Keratinocyte (primary cell): ENCODE measurements around the gene MAEA. TPM values are rescaled to one million over a fixed set of nuclear protein-coding genes. Genes with fewer than 3 reads are reported as not detected.

ENCODE experiments used
- DNase-seq: peaks from one replicate; pipeline ENCODE4 v3.0.0-alpha.2; 2011; ENCODE audit warnings: low read depth, missing footprints, low spot score
- FAIRE-seq: peaks from 2 replicates; lab custom pipeline; 2011; peaks lifted over from hg19 to GRCh38; lab: Jason Lieb, UNC
- H2AFZ ChIP-seq: 2 replicates; pipeline ENCODE4 v1.6.0; 2012; ENCODE audit warnings: low read length, control low read depth, inconsistent platforms; ENCODE audit not compliant: control insufficient read depth
- H3K27ac ChIP-seq: 2 replicates; pipeline ENCODE4 v1.5.1; 2011; ENCODE audit warnings: low read length; ENCODE audit not compliant: control insufficient read depth, insufficient read depth
- H3K27me3 ChIP-seq: 3 replicates; pipeline ENCODE4 v1.6.0; 2011; ENCODE audit warnings: low read length; ENCODE audit not compliant: control insufficient read depth, insufficient read depth; ENCODE audit errors: extremely low read depth
- H3K36me3 ChIP-seq, 2 experiments: 2 replicates in 1 of 2; 3 replicates in 1 of 2; pipeline ENCODE4 v1.5.1; 2011; ENCODE audit warnings: low read length in 2 of 2, mild to moderate bottlenecking in 1 of 2; ENCODE audit not compliant: control insufficient read depth in 2 of 2, insufficient read depth in 2 of 2; ENCODE audit errors: extremely low read depth in 1 of 2
- H3K4me1 ChIP-seq: 3 replicates; pipeline ENCODE4 v1.5.1; 2011; ENCODE audit warnings: low read length; ENCODE audit not compliant: control insufficient read depth, insufficient read depth; ENCODE audit errors: extremely low read depth
- H3K4me2 ChIP-seq: 3 replicates; pipeline ENCODE4 v1.6.0; 2011; ENCODE audit warnings: low read depth, low read length; ENCODE audit not compliant: control insufficient read depth, insufficient read depth; ENCODE audit errors: extremely low read depth
- H3K4me3 ChIP-seq, 3 experiments: fragments of 200-600 bp in 1 of 3; sonication (generic) in 1 of 3; 2 replicates in 2 of 3; 3 replicates in 1 of 3; pipeline ENCODE4 v1.5.1; 2011 to 2016; ENCODE audit warnings: low read length in 3 of 3, mild to moderate bottlenecking in 3 of 3, control low read depth in 2 of 3, inconsistent platforms in 1 of 3, low read depth in 1 of 3, mixed read lengths in 1 of 3, mixed run types in 1 of 3, moderate library complexity in 1 of 3; ENCODE audit not compliant: control insufficient read depth in 2 of 3, insufficient read depth in 2 of 3; ENCODE audit errors: extremely low read depth in 1 of 3
- H3K79me2 ChIP-seq: 2 replicates; pipeline ENCODE4 v1.6.0; 2012; ENCODE audit warnings: low read length; ENCODE audit not compliant: control insufficient read depth, insufficient read depth
- H3K9ac ChIP-seq: 3 replicates; pipeline ENCODE4 v1.6.0; 2011; ENCODE audit warnings: low read length; ENCODE audit not compliant: control insufficient read depth, insufficient read depth; ENCODE audit errors: extremely low read depth
- H3K9me1 ChIP-seq: 3 replicates; pipeline ENCODE4 v1.6.0; 2011; ENCODE audit warnings: low read length; ENCODE audit not compliant: control insufficient read depth, insufficient read depth; ENCODE audit errors: extremely low read depth
- H3K9me3 ChIP-seq: 2 replicates; pipeline ENCODE4 v1.5.1; 2012; ENCODE audit warnings: low read depth, low read length; ENCODE audit not compliant: control insufficient read depth
- H4K20me1 ChIP-seq: 3 replicates; pipeline ENCODE4 v1.6.0; 2011; ENCODE audit warnings: low read length; ENCODE audit not compliant: control insufficient read depth, insufficient read depth; ENCODE audit errors: extremely low read depth
- EZH2 ChIP-seq: IDR thresholded peaks from one replicate; pipeline ENCODE4 v1.6.1; 2012; ENCODE audit warnings: inconsistent platforms, mild to moderate bottlenecking, low read length, moderate library complexity
- dilution Hi-C: fragments of 300-500 bp; cut with MboI; formaldehyde crosslinking; loops from one replicate; pipeline ENCODE4 v1.7.0; 2020; ENCODE audit warnings: low sequenced_read_pairs; ENCODE audit not compliant: extremely low pct_ligation_motif_present
- polyA plus RNA-seq, 5 experiments: library from polyadenylated mRNA; depleted of rRNA in 3 of 5; stranded (reverse) in 3 of 5; stranded (forward) in 1 of 5; unstranded in 1 of 5; fragments of >200 nt; gene quantifications; 1 replicate in 1 of 5; 2 replicates in 3 of 5; 3 replicates in 1 of 5; pipeline versions ENCODE4 v1.2.1 to v1.2.3, GENCODE V29; 2011 to 2012; ENCODE audit warnings: missing spikeins in 2 of 5, low read depth in 1 of 5, low replicate concordance in 1 of 5
- TF ChIP-seq, protein P1 (sequence below), 3 experiments: IDR thresholded peaks in 1 of 3; conservative IDR thresholded peaks in 1 of 3; optimal IDR thresholded peaks in 1 of 3; 2 replicates in 2 of 3; 3 replicates in 1 of 3; pipeline versions ENCODE3 to v1.5.1; 2011; ENCODE audit warnings: low read length in 3 of 3, mild to moderate bottlenecking in 3 of 3, moderate library complexity in 2 of 3, control low read depth in 1 of 3, inconsistent platforms in 1 of 3; ENCODE audit not compliant: insufficient read depth in 2 of 3; ENCODE audit errors: extremely low read depth in 1 of 3

The MAEA gene
- polyA plus RNA-seq, 1 donor (not counting 4 experiments of a cell fraction or from before 2014, with no cell fraction given) = 89.7 TPM

DNA sequence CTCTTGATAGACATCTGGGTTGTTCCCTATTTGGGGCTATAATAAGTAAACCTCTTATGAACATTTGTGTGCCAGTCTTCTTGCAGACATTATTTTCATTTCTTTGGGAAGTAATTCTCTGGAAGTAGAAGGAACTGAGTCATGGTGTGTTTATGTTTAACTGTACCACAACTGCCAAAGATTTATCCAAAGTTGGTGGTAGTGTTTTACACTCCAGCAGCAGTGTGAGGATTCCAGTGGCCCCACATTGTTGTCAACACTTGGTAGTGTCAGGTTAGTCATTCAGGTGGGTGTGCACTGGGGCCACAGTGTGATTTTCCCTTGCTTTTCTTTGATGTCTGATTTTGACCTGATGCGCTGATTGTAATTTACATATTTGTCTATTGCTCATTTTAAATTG is 52.3 kb downstream of the MAEA start:
- H3K27me3 ChIP-seq = no peaks in the 10 kb centered on the region

DNA sequence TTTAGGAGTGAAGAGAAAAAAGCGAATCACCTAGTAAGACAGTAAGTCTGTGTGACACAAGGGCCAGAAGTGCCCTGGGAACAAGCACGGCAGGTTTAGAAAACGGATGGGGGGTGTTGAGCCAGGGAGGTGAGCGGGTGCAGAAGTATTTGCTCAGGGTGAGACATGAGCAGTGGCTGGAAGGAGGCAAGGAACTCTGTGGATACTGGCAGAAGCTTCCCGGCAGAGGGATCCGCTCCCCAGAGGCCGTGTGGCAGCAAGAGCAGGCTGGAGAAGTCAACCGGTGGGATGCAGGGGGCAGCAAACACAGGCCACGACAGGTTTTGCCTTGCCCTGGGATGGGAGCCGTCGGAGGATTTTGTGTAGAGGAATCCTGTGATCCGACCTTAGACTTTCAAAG is 55.0 kb downstream of the MAEA start:
- no peak for TF ChIP-seq EZH2
- TF ChIP-seq, protein P1, sequence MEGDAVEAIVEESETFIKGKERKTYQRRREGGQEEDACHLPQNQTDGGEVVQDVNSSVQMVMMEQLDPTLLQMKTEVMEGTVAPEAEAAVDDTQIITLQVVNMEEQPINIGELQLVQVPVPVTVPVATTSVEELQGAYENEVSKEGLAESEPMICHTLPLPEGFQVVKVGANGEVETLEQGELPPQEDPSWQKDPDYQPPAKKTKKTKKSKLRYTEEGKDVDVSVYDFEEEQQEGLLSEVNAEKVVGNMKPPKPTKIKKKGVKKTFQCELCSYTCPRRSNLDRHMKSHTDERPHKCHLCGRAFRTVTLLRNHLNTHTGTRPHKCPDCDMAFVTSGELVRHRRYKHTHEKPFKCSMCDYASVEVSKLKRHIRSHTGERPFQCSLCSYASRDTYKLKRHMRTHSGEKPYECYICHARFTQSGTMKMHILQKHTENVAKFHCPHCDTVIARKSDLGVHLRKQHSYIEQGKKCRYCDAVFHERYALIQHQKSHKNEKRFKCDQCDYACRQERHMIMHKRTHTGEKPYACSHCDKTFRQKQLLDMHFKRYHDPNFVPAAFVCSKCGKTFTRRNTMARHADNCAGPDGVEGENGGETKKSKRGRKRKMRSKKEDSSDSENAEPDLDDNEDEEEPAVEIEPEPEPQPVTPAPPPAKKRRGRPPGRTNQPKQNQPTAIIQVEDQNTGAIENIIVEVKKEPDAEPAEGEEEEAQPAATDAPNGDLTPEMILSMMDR (optimal IDR thresholded peaks at IDR 0.05 in 1 of 3, IDR thresholded peaks at IDR 0.05 in 1 of 3, conservative IDR thresholded peaks at IDR 0.05 in 1 of 3; ENCODE audit: extremely low read depth in 1 of 3, insufficient read depth in 2 of 3, low read length in 3 of 3) = no peak
- Histone ChIP-seq H3K9me1 (no peaks in the 10 kb centered on the region), H4K20me1 (no peaks in the 10 kb centered on the region), H3K4me3 (no peak overlapping the region), H3K27ac (no peak overlapping the region), H3K9me3 (no peaks in the 10 kb centered on the region), H3K9ac (no peak overlapping the region), H3K36me3 (peaks cover 19 to 21% of the 10 kb centered on the region in 2 experiments), H3K27me3 (no peaks in the 10 kb centered on the region), H3K79me2 (peaks cover 19% of the 10 kb centered on the region), H3K4me1 (peaks cover 9% of the 10 kb centered on the region), H3K4me2 (peak overlapping the region; percentile 24), H2AFZ (no peak overlapping the region)
- dilution Hi-C loops = no loop called here
- DNase-seq (no peak), FAIRE-seq (no peak)

More for the DNA sequence above, 52.3 kb downstream of the MAEA start:
- Histone ChIP-seq H3K4me1 (no peaks in the 10 kb centered on the region), H3K9me3 (peaks cover 2% of the 10 kb centered on the region), H3K36me3 (peaks cover 36 to 40% of the 10 kb centered on the region in 2 experiments), H3K4me2 (no peak overlapping the region), H3K27ac (no peak overlapping the region), H2AFZ (no peak overlapping the region), H3K79me2 (peaks cover 2% of the 10 kb centered on the region), H3K9me1 (no peaks in the 10 kb centered on the region), H3K4me3 (no peak overlapping the region), H3K9ac (no peak overlapping the region), H4K20me1 (no peaks in the 10 kb centered on the region)
- no peak for FAIRE-seq
- no peak for DNase-seq
- no peak for TF ChIP-seq EZH2
- TF ChIP-seq, protein P1 (optimal IDR thresholded peaks at IDR 0.05 in 1 of 3, IDR thresholded peaks at IDR 0.05 in 1 of 3, conservative IDR thresholded peaks at IDR 0.05 in 1 of 3; ENCODE audit: extremely low read depth in 1 of 3, insufficient read depth in 2 of 3, low read length in 3 of 3) = no peak
- dilution Hi-C loops = no loop called here
